ENCODE measurements around the gene KCNJ9. TPM values are rescaled to one million over a fixed set of nuclear protein-coding genes. Genes with fewer than 3 reads are reported as not detected.

KCNJ9 gene
- total and polyA plus RNA-seq, 4 donors, result not detected

DNA sequence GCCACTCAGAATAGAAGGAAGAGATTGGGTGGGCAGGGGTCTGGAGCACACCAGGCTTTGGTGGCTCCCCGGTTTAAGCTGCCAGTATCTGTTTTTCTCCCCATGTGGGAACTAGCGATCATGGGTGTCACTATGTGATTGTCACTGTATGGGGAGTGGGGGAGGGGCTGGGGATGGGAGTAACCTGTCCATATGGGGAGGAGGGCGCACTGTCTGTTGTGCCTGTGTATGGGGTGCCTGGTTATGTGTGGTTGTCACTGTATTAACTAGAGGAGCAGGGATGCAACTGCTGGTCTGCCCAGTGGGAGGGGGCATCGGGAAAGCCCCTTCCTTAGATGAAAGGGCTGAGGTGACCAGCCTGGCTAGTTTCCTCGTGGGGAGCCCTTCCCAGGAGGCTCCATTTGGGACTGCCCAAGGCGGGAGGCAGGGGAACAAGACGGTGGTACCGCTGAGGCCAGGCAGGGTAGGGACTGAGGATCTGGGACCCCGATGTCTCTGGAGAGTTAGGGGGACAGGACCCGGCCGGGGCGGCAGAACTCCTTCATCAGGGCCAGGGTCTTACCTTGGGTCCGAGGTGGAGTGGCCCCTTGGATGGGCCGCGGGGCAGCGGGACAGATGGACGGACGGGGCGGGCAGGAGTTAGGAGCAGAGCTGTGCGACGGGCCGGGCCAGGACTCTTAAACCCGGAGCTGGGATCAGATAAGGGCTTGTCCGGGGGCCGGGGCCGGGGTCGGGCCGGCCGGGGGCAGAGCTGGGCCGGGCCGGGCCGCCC, 11.7 kb upstream of the KCNJ9 start, which contains the start of gene KCNJ10:
KCNJ10 (minus strand) TSS at position 701 of the 772 bp plus-strand sequence. CDS start 27,628 bp downstream, outside the sequence.
- peak within 1 kb of the TSS in 2 of 3 donors; percentile 36 to 41 for H3K4me3 ChIP-seq (ENCODE audit: low read depth in 1 of 3, low read length in 3 of 3)
- H3K27me3 ChIP-seq (ENCODE audit: control insufficient read depth in 4 of 4, insufficient read depth in 4 of 4, low read length in 3 of 4), result no peaks in the 10 kb centered on the region
- H3K4me1 ChIP-seq (ENCODE audit: control insufficient read depth in 4 of 4, insufficient read depth in 4 of 4, low read length in 3 of 4), result peaks cover 0 to 6% (median 3%) of the 10 kb centered on the region in 4 donors
- DNase-seq (ENCODE audit: low spot score), result no peak
- H3K36me3 ChIP-seq (ENCODE audit: control insufficient read depth in 4 of 4, insufficient read depth in 3 of 4, low read depth in 1 of 4, low read length in 3 of 4), result no peaks in the 10 kb centered on the region
- 15% methylated on average over 32 of the region's 32 CpGs for WGBS
- no peak within 1 kb of the TSS for H3K9ac ChIP-seq (ENCODE audit: low read depth in 1 of 2, low read length in 2 of 2)
- TF ChIP-seq REST (IDR thresholded peaks at IDR 0.05) (no peak), MAX (IDR thresholded peaks at IDR 0.05) (no peak), EGR1 (IDR thresholded peaks at IDR 0.05; ENCODE audit: low read depth in 2 of 2) (no peak), ATF3 (IDR thresholded peaks at IDR 0.05) (no peak), HNF4A (conservative IDR thresholded peaks at IDR 0.05) (no peak), GABPA (IDR thresholded peaks at IDR 0.05 in 1 of 2, conservative IDR thresholded peaks at IDR 0.05 in 1 of 2) (no peak), FOXA1 (IDR thresholded peaks at IDR 0.05) (no peak), FOXA2 (IDR thresholded peaks at IDR 0.05) (no peak), RXRA (IDR thresholded peaks at IDR 0.05) (no peak), SP1 (IDR thresholded peaks at IDR 0.05) (no peak)
- TF ChIP-seq, protein P1, sequence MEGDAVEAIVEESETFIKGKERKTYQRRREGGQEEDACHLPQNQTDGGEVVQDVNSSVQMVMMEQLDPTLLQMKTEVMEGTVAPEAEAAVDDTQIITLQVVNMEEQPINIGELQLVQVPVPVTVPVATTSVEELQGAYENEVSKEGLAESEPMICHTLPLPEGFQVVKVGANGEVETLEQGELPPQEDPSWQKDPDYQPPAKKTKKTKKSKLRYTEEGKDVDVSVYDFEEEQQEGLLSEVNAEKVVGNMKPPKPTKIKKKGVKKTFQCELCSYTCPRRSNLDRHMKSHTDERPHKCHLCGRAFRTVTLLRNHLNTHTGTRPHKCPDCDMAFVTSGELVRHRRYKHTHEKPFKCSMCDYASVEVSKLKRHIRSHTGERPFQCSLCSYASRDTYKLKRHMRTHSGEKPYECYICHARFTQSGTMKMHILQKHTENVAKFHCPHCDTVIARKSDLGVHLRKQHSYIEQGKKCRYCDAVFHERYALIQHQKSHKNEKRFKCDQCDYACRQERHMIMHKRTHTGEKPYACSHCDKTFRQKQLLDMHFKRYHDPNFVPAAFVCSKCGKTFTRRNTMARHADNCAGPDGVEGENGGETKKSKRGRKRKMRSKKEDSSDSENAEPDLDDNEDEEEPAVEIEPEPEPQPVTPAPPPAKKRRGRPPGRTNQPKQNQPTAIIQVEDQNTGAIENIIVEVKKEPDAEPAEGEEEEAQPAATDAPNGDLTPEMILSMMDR (IDR thresholded peaks at IDR 0.05; ENCODE audit: low read depth, low read length, missing input control), result no peak
- no peaks in the 10 kb centered on the region for H3K9me3 ChIP-seq (ENCODE audit: control insufficient read depth in 4 of 4, low read length in 3 of 4)
- no peak within 1 kb of the TSS for H3K27ac ChIP-seq (ENCODE audit: low read depth in 1 of 2, low read length in 2 of 2)

- Histone ChIP-seq H3K36me3 (ENCODE audit: control insufficient read depth in 4 of 4, insufficient read depth in 3 of 4, low read depth in 1 of 4, low read length in 3 of 4) (no peaks in the 10 kb centered on the region), H3K9ac (ENCODE audit: low read depth in 1 of 2, low read length in 2 of 2) (no peak overlapping the region), H3K4me1 (ENCODE audit: control insufficient read depth in 4 of 4, insufficient read depth in 4 of 4, low read length in 3 of 4) (peaks cover 0 to 6% (median 3%) of the 10 kb centered on the region in 4 donors), H3K4me3 (ENCODE audit: low read depth in 1 of 3, low read length in 3 of 3) (peak overlapping the region in 2 of 3 donors; percentile 36 to 41), H3K27me3 (ENCODE audit: control insufficient read depth in 4 of 4, insufficient read depth in 4 of 4, low read length in 3 of 4) (no peaks in the 10 kb centered on the region), H3K9me3 (ENCODE audit: control insufficient read depth in 4 of 4, low read length in 3 of 4) (no peaks in the 10 kb centered on the region), H3K27ac (ENCODE audit: low read depth in 1 of 2, low read length in 2 of 2) (no peak overlapping the region)
- DNase-seq (ENCODE audit: low spot score), result peak; percentile 58
- TF ChIP-seq, protein P1 (IDR thresholded peaks at IDR 0.05; ENCODE audit: low read depth, low read length, missing input control), result no peak
- TF ChIP-seq ATF3 (IDR thresholded peaks at IDR 0.05), result no peak
- WGBS, result 5% methylated on average over 46 of the region's 46 CpGs
Observed at GRCh38 chr1:160070243-160071163, 10.8 kb upstream of the KCNJ9 start.

Measured in liver (tissue), 9 donors.